Activated CD8-positive, alpha-beta T cell treated with anti-CD3 and anti-CD28 coated beads for 36 hours (primary cell): ENCODE data around the gene SF1. TPM values are rescaled to one million over a fixed set of nuclear protein-coding genes. Genes with fewer than 3 reads are reported as not detected.

Source experiments
- ATAC-seq: fragments of 200-7000 bp; cut with Tn5 transposase; one replicate; pipeline ENCODE4 v1.10.0; 2021; ENCODE audit warnings: mild to moderate bottlenecking, moderate library complexity
- CTCF ChIA-PET: fragments of 350-600 bp; sonication (Branson Sonifier 250); formaldehyde crosslinking; loops from one replicate; lab custom pipeline; 2021; ENCODE audit warnings: antibody characterized with exemption; lab: Charles Lee
- POLR2A ChIA-PET: fragments of 350-600 bp; sonication (Branson Sonifier 250); formaldehyde crosslinking; loops from one replicate; lab custom pipeline; 2021; ENCODE audit warnings: antibody characterized with exemption; lab: Charles Lee
- DNase-seq: peaks from one replicate; pipeline ENCODE4 v3.0.0-alpha.2; 2020
- H3K27ac Mint-ChIP-seq: one replicate; pipeline ENCODE4 v1.8.0; 2021; ENCODE audit warnings: mild to moderate bottlenecking, mixed read lengths
- H3K27me3 Mint-ChIP-seq: one replicate; pipeline ENCODE4 v1.8.0; 2021; ENCODE audit warnings: mixed read lengths
- H3K36me3 Mint-ChIP-seq: one replicate; pipeline ENCODE4 v1.8.0; 2021; ENCODE audit warnings: low read depth, mixed read lengths
- H3K4me1 Mint-ChIP-seq: one replicate; pipeline ENCODE4 v1.8.0; 2021; ENCODE audit warnings: low read depth, mixed read lengths
- H3K4me3 Mint-ChIP-seq: one replicate; pipeline ENCODE4 v1.8.0; 2021; ENCODE audit warnings: mild to moderate bottlenecking, moderate library complexity, mixed read lengths
- H3K9me3 Mint-ChIP-seq: one replicate; pipeline ENCODE4 v1.8.0; 2021; ENCODE audit warnings: mixed read lengths
- CTCF ChIP-seq: fragments of 200-600 bp; IDR thresholded peaks from one replicate; pipeline ENCODE4 v1.8.0; 2022; ENCODE audit warnings: antibody characterized with exemption, mild to moderate bottlenecking
- intact Hi-C: fragments of 100-400 bp; cut with micrococcal nuclease; formaldehyde crosslinking; loops from one replicate; pipeline ENCODE4 v1.10.0; 2022
- total RNA-seq, 2 experiments: library from RNA; stranded (reverse); gene quantifications; one replicate each; pipeline ENCODE4 v1.2.3, GENCODE V29; 2021

Gene SF1
- total RNA-seq, 2 experiments from 2014 or later: 325 to 342 TPM

GRCh38 chr11:64751136-64751535 is 27.2 kb downstream of the SF1 start:
- Mint-ChIP-seq H3K9me3 (no peaks in the 10 kb centered on the region), H3K27ac (no peak overlapping the region), H3K27me3 (no peaks in the 10 kb centered on the region), H3K36me3 (peaks cover 10% of the 10 kb centered on the region), H3K4me1 (peaks cover 10% of the 10 kb centered on the region), H3K4me3 (no peak overlapping the region)
- ChIA-PET POLR2A (interaction anchor here (16.1 kb wide), 1 partner anchor 16 kb away, joined by 331 read pairs; the partner anchor contains the start of genes PYGM and SF1), CTCF (interaction anchor here (1.0 to 1.4 kb wide), 2 partner anchors 17 to 24 kb away, joined by 3 read pairs; no protein-coding TSS in a partner anchor)
- TF ChIP-seq CTCF: no peak
- intact Hi-C loops: no loop called here
- no peak for ATAC-seq
- DNase-seq: no peak

GRCh38 chr11:64750361-64751054 is 27.8 kb downstream of the SF1 start:
- ATAC-seq (no peak), DNase-seq (no peak)
- CTCF ChIA-PET: interaction anchor here (0.9 to 1.4 kb wide), 3 partner anchors 18 to 29 kb away, joined by 3 read pairs; no protein-coding TSS in a partner anchor
- Mint-ChIP-seq H3K36me3 (peaks cover 10% of the 10 kb centered on the region), H3K4me1 (peaks cover 10% of the 10 kb centered on the region), H3K4me3 (no peak overlapping the region), H3K27me3 (no peaks in the 10 kb centered on the region), H3K9me3 (no peaks in the 10 kb centered on the region), H3K27ac (no peak overlapping the region)
- intact Hi-C loops: no loop called here
- no peak for TF ChIP-seq CTCF
- POLR2A ChIA-PET: interaction anchor here (16.1 kb wide), 1 partner anchor 17 kb away, joined by 331 read pairs; the partner anchor contains the start of genes PYGM and SF1

- Mint-ChIP-seq H3K27me3 (no peaks in the 10 kb centered on the region), H3K9me3 (no peaks in the 10 kb centered on the region), H3K27ac (no peak overlapping the region), H3K4me3 (no peak overlapping the region), H3K4me1 (peaks cover 23% of the 10 kb centered on the region), H3K36me3 (peaks cover 10% of the 10 kb centered on the region)
- intact Hi-C loops: loop anchor here (10.0 kb wide), 1 partner anchor 63 kb away; no protein-coding TSS in a partner anchor
- ATAC-seq (no peak), DNase-seq (no peak)
- TF ChIP-seq CTCF: no peak
- CTCF ChIA-PET: interaction anchor here (1.2 to 6.8 kb wide), 6 partner anchors 14 to 59 kb away, joined by 3 to 45 read pairs (median 8); no protein-coding TSS in a partner anchor
- POLR2A ChIA-PET: interaction anchor here (1.2 to 16.1 kb wide), 2 partner anchors 19 to 536 kb away, joined by 4 to 331 read pairs; partner anchors contain the start of genes PYGM and SF1
These were observed 30.2 kb downstream of the SF1 start for GRCh38 chr11:64747961-64748665.

- POLR2A ChIA-PET: interaction anchor here (0.7 to 16.1 kb wide), 4 partner anchors 21 to 535 kb away, joined by 3 to 331 read pairs (median 4); partner anchors contain the start of genes PYGM and SF1
- peak overlapping the region; percentile 25 for H3K27ac Mint-ChIP-seq
- CTCF ChIA-PET: interaction anchor here (1.6 to 6.8 kb wide), 5 partner anchors 12 to 26 kb away, joined by 5 to 45 read pairs (median 7); no protein-coding TSS in a partner anchor
- H3K4me3 Mint-ChIP-seq: no peak overlapping the region
- peaks cover 27% of the 10 kb centered on the region for H3K4me1 Mint-ChIP-seq
- peaks cover 7% of the 10 kb centered on the region for H3K36me3 Mint-ChIP-seq
- DNase-seq (no peak), ATAC-seq (no peak)
- H3K9me3 Mint-ChIP-seq: no peaks in the 10 kb centered on the region
- intact Hi-C loops: loop anchor here (10.0 kb wide), 1 partner anchor 62 kb away; no protein-coding TSS in a partner anchor
- no peaks in the 10 kb centered on the region for H3K27me3 Mint-ChIP-seq
- TF ChIP-seq CTCF: no peak
These were observed 31.9 kb downstream of the SF1 start for GRCh38 chr11:64746486-64746885.
